Keratinocyte (primary cell): ENCODE results near the gene ADAMTS2. TPM values are rescaled to one million over a fixed set of nuclear protein-coding genes. Genes with fewer than 3 reads are reported as not detected.

Source experiments
- DNase-seq: peaks from one replicate; pipeline ENCODE4 v3.0.0-alpha.2; 2011; ENCODE audit warnings: low read depth, missing footprints, low spot score
- FAIRE-seq: peaks from 2 replicates; lab custom pipeline; 2011; peaks lifted over from hg19 to GRCh38; lab: Jason Lieb, UNC
- H2AFZ ChIP-seq: 2 replicates; pipeline ENCODE4 v1.6.0; 2012; ENCODE audit warnings: low read length, control low read depth, inconsistent platforms; ENCODE audit not compliant: control insufficient read depth
- H3K27ac ChIP-seq: 2 replicates; pipeline ENCODE4 v1.5.1; 2011; ENCODE audit warnings: low read length; ENCODE audit not compliant: control insufficient read depth, insufficient read depth
- H3K27me3 ChIP-seq: 3 replicates; pipeline ENCODE4 v1.6.0; 2011; ENCODE audit warnings: low read length; ENCODE audit not compliant: control insufficient read depth, insufficient read depth; ENCODE audit errors: extremely low read depth
- H3K36me3 ChIP-seq, 2 experiments: 2 replicates in 1 of 2; 3 replicates in 1 of 2; pipeline ENCODE4 v1.5.1; 2011; ENCODE audit warnings: low read length in 2 of 2, mild to moderate bottlenecking in 1 of 2; ENCODE audit not compliant: control insufficient read depth in 2 of 2, insufficient read depth in 2 of 2; ENCODE audit errors: extremely low read depth in 1 of 2
- H3K4me1 ChIP-seq: 3 replicates; pipeline ENCODE4 v1.5.1; 2011; ENCODE audit warnings: low read length; ENCODE audit not compliant: control insufficient read depth, insufficient read depth; ENCODE audit errors: extremely low read depth
- H3K4me2 ChIP-seq: 3 replicates; pipeline ENCODE4 v1.6.0; 2011; ENCODE audit warnings: low read depth, low read length; ENCODE audit not compliant: control insufficient read depth, insufficient read depth; ENCODE audit errors: extremely low read depth
- H3K4me3 ChIP-seq, 3 experiments: fragments of 200-600 bp in 1 of 3; sonication (generic) in 1 of 3; 2 replicates in 2 of 3; 3 replicates in 1 of 3; pipeline ENCODE4 v1.5.1; 2011 to 2016; ENCODE audit warnings: low read length in 3 of 3, mild to moderate bottlenecking in 3 of 3, control low read depth in 2 of 3, inconsistent platforms in 1 of 3, low read depth in 1 of 3, mixed read lengths in 1 of 3, mixed run types in 1 of 3, moderate library complexity in 1 of 3; ENCODE audit not compliant: control insufficient read depth in 2 of 3, insufficient read depth in 2 of 3; ENCODE audit errors: extremely low read depth in 1 of 3
- H3K79me2 ChIP-seq: 2 replicates; pipeline ENCODE4 v1.6.0; 2012; ENCODE audit warnings: low read length; ENCODE audit not compliant: control insufficient read depth, insufficient read depth
- H3K9ac ChIP-seq: 3 replicates; pipeline ENCODE4 v1.6.0; 2011; ENCODE audit warnings: low read length; ENCODE audit not compliant: control insufficient read depth, insufficient read depth; ENCODE audit errors: extremely low read depth
- H3K9me1 ChIP-seq: 3 replicates; pipeline ENCODE4 v1.6.0; 2011; ENCODE audit warnings: low read length; ENCODE audit not compliant: control insufficient read depth, insufficient read depth; ENCODE audit errors: extremely low read depth
- H3K9me3 ChIP-seq: 2 replicates; pipeline ENCODE4 v1.5.1; 2012; ENCODE audit warnings: low read depth, low read length; ENCODE audit not compliant: control insufficient read depth
- H4K20me1 ChIP-seq: 3 replicates; pipeline ENCODE4 v1.6.0; 2011; ENCODE audit warnings: low read length; ENCODE audit not compliant: control insufficient read depth, insufficient read depth; ENCODE audit errors: extremely low read depth
- CTCF ChIP-seq, 3 experiments: IDR thresholded peaks in 1 of 3; conservative IDR thresholded peaks in 1 of 3; optimal IDR thresholded peaks in 1 of 3; 2 replicates in 2 of 3; 3 replicates in 1 of 3; pipeline versions ENCODE3 to v1.5.1; 2011; ENCODE audit warnings: low read length in 3 of 3, mild to moderate bottlenecking in 3 of 3, moderate library complexity in 2 of 3, control low read depth in 1 of 3, inconsistent platforms in 1 of 3; ENCODE audit not compliant: insufficient read depth in 2 of 3; ENCODE audit errors: extremely low read depth in 1 of 3
- EZH2 ChIP-seq: IDR thresholded peaks from one replicate; pipeline ENCODE4 v1.6.1; 2012; ENCODE audit warnings: inconsistent platforms, mild to moderate bottlenecking, low read length, moderate library complexity
- dilution Hi-C: fragments of 300-500 bp; cut with MboI; formaldehyde crosslinking; loops from one replicate; pipeline ENCODE4 v1.7.0; 2020; ENCODE audit warnings: low sequenced_read_pairs; ENCODE audit not compliant: extremely low pct_ligation_motif_present
- polyA plus RNA-seq, 5 experiments: library from polyadenylated mRNA; depleted of rRNA in 3 of 5; stranded (reverse) in 3 of 5; stranded (forward) in 1 of 5; unstranded in 1 of 5; fragments of >200 nt; gene quantifications; 1 replicate in 1 of 5; 2 replicates in 3 of 5; 3 replicates in 1 of 5; pipeline versions ENCODE4 v1.2.1 to v1.2.3, GENCODE V29; 2011 to 2012; ENCODE audit warnings: missing spikeins in 2 of 5, low read depth in 1 of 5, low replicate concordance in 1 of 5

The ADAMTS2 gene
- polyA plus RNA-seq, 1 donor (not counting 4 experiments of a cell fraction or from before 2014, with no cell fraction given) = not detected

- FAIRE-seq (no peak), DNase-seq (no peak)
- H3K36me3 ChIP-seq = no peaks in the 10 kb centered on the region
- no peaks in the 10 kb centered on the region for H3K9me3 ChIP-seq
- no peaks in the 10 kb centered on the region for H3K4me1 ChIP-seq
- H3K4me2 ChIP-seq = no peak overlapping the region
- no peaks in the 10 kb centered on the region for H3K27me3 ChIP-seq
- H2AFZ ChIP-seq = no peak overlapping the region
- no peak for TF ChIP-seq EZH2
- no peak overlapping the region for H3K4me3 ChIP-seq
- H3K79me2 ChIP-seq = no peaks in the 10 kb centered on the region
- no peak overlapping the region for H3K27ac ChIP-seq
- dilution Hi-C loops = no loop called here
- no peak overlapping the region for H3K9ac ChIP-seq
- no peaks in the 10 kb centered on the region for H3K9me1 ChIP-seq
- no peaks in the 10 kb centered on the region for H4K20me1 ChIP-seq
Observed at GRCh38 chr5:179141867-179142266, 203.4 kb downstream of the ADAMTS2 start.

- no peak for TF ChIP-seq CTCF (optimal IDR thresholded peaks at IDR 0.05 in 1 of 3, IDR thresholded peaks at IDR 0.05 in 1 of 3, conservative IDR thresholded peaks at IDR 0.05 in 1 of 3; ENCODE audit: extremely low read depth in 1 of 3, insufficient read depth in 2 of 3, low read length in 3 of 3)
- TF ChIP-seq EZH2 = no peak
- no peak overlapping the region for H2AFZ ChIP-seq
- no peak overlapping the region for H3K27ac ChIP-seq
- H3K79me2 ChIP-seq = no peaks in the 10 kb centered on the region
- no peak overlapping the region for H3K4me2 ChIP-seq
- H3K36me3 ChIP-seq = no peaks in the 10 kb centered on the region
- no peak overlapping the region for H3K9ac ChIP-seq
- H3K9me1 ChIP-seq = no peaks in the 10 kb centered on the region
- dilution Hi-C loops = no loop called here
- H3K27me3 ChIP-seq = no peaks in the 10 kb centered on the region
- H3K4me3 ChIP-seq = no peak overlapping the region
- H4K20me1 ChIP-seq = no peaks in the 10 kb centered on the region
- DNase-seq (no peak), FAIRE-seq (no peak)
- H3K4me1 ChIP-seq = no peaks in the 10 kb centered on the region
- H3K9me3 ChIP-seq = peaks cover 3% of the 10 kb centered on the region
Observed at GRCh38 chr5:179140293-179140692, 205.0 kb downstream of the ADAMTS2 start.

GRCh38 chr5:179139936-179140235 lies 205.4 kb downstream of the ADAMTS2 start:
- H4K20me1 ChIP-seq = no peaks in the 10 kb centered on the region
- H3K4me3 ChIP-seq = no peak overlapping the region
- FAIRE-seq = no peak
- H3K9me1 ChIP-seq = no peaks in the 10 kb centered on the region
- no peak overlapping the region for H3K9ac ChIP-seq
- H3K9me3 ChIP-seq = peaks cover 3% of the 10 kb centered on the region
- DNase-seq = no peak
- H2AFZ ChIP-seq = no peak overlapping the region
- H3K27me3 ChIP-seq = no peaks in the 10 kb centered on the region
- H3K27ac ChIP-seq = no peak overlapping the region
- H3K4me2 ChIP-seq = no peak overlapping the region
- no peaks in the 10 kb centered on the region for H3K79me2 ChIP-seq
- H3K36me3 ChIP-seq = no peaks in the 10 kb centered on the region
- TF ChIP-seq EZH2 = no peak
- no peak for TF ChIP-seq CTCF (optimal IDR thresholded peaks at IDR 0.05 in 1 of 3, IDR thresholded peaks at IDR 0.05 in 1 of 3, conservative IDR thresholded peaks at IDR 0.05 in 1 of 3; ENCODE audit: extremely low read depth in 1 of 3, insufficient read depth in 2 of 3, low read length in 3 of 3)
- dilution Hi-C loops = no loop called here
- no peaks in the 10 kb centered on the region for H3K4me1 ChIP-seq
